Measurements from ENCODE around the gene JAM3. TPM values are rescaled to one million over a fixed set of nuclear protein-coding genes. Genes with fewer than 3 reads are reported as not detected.

Gene JAM3
- polyA plus RNA-seq, 1 donor from 2014 or later: 46.1 TPM

DNA sequence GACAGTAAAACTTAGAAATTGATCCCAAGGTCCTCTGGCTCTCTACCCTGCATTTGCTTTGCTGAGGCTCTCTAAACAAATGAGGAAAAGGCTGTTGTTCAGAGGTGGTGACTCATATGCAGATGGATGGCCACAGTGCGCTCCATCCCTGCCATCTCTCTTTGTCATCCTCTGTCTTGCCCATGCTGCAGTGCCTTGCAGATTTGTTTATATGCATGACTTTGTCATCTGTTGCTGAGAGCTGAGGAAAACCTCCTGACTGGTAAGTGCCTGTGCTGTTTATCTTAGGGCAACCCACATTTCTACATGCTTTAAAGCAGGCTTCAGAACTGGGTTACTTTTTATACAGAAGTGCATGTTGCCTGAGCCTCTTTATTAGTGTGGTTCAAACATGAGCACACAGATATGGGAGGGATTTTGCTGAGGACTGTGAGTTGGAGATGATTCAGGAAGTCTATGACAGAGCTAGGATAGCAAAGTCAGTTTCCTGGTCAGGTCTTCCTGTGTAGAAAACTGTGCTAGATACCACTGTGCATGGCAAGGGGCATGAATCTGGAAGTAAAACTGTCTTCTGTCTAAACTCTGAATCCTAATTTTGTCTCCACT is 57.4 kb downstream of the JAM3 start:
- Histone ChIP-seq H2AFZ (ENCODE audit: low read depth, low read length) (no peak overlapping the region), H3K9me3 (ENCODE audit: low read length) (no peaks in the 10 kb centered on the region), H3K27me3 (ENCODE audit: insufficient read depth, low read depth, low read length) (no peaks in the 10 kb centered on the region), H3F3A (ENCODE audit: insufficient read depth, low read length, poor library complexity, severe bottlenecking) (no peaks in the 10 kb centered on the region), H3K27ac (ENCODE audit: low read length) (no peak overlapping the region), H3K79me2 (replicated peaks; ENCODE audit: insufficient read depth, low read length) (peaks cover 6% of the 10 kb centered on the region), H3K36me3 (ENCODE audit: insufficient read depth, low read length) (no peaks in the 10 kb centered on the region), H3K4me3 (ENCODE audit: low read length) (no peak overlapping the region), H3K4me2 (ENCODE audit: low read length) (no peak overlapping the region), H3K9ac (ENCODE audit: low read length) (no peak overlapping the region), H4K20me1 (ENCODE audit: insufficient read depth) (no peaks in the 10 kb centered on the region), H3K9me2 (ENCODE audit: insufficient read depth, low read length) (no peaks in the 10 kb centered on the region)
- no peak for TF ChIP-seq TAF1 (IDR thresholded peaks at IDR 0.05; ENCODE audit: low read depth)
- no peak for TF ChIP-seq MXI1 (conservative IDR thresholded peaks at IDR 0.05; ENCODE audit: poor library complexity, severe bottlenecking)
- TF ChIP-seq, protein P1, sequence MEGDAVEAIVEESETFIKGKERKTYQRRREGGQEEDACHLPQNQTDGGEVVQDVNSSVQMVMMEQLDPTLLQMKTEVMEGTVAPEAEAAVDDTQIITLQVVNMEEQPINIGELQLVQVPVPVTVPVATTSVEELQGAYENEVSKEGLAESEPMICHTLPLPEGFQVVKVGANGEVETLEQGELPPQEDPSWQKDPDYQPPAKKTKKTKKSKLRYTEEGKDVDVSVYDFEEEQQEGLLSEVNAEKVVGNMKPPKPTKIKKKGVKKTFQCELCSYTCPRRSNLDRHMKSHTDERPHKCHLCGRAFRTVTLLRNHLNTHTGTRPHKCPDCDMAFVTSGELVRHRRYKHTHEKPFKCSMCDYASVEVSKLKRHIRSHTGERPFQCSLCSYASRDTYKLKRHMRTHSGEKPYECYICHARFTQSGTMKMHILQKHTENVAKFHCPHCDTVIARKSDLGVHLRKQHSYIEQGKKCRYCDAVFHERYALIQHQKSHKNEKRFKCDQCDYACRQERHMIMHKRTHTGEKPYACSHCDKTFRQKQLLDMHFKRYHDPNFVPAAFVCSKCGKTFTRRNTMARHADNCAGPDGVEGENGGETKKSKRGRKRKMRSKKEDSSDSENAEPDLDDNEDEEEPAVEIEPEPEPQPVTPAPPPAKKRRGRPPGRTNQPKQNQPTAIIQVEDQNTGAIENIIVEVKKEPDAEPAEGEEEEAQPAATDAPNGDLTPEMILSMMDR (IDR thresholded peaks at IDR 0.05; ENCODE audit: poor library complexity, severe bottlenecking): no peak
- no peak for TF ChIP-seq RAD21 (conservative IDR thresholded peaks at IDR 0.05)
- no peak for TF ChIP-seq EP300 (conservative IDR thresholded peaks at IDR 0.05; ENCODE audit: poor library complexity, severe bottlenecking)
- no peak for TF ChIP-seq POLR2AphosphoS5 (IDR thresholded peaks at IDR 0.05)
- no peak for TF ChIP-seq EZH2 (IDR thresholded peaks at IDR 0.05; ENCODE audit: borderline replicate concordance, insufficient read depth, low read length, poor library complexity, severe bottlenecking)

DNA sequence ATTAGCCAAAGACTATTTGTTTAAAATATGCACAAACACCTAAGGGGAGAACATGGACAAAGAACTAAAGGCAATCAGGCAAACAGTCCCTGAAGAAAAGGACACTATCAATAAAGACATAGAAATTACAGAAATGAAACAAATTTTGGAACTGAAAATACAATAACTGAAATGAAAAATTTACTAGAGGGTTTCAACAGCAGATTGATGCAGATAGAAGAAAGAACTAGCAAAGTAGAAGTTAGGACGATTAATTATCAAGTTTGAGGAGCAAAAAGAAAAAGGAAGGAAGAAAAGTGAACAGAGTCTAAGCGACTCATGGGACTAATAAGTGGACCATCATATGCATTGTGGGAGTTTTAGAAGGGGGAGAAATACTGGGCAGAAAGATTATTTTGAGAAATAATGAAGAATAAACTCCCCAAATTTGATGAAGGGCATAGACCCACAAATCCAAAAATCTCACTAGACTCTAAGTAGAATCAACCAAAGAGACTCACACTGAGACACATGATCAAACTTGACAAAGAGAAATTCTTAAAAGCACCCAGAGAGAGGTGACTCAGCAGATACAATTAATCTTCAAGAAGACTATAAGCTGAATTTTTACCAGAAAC is 62.9 kb downstream of the JAM3 start:
- Histone ChIP-seq H3F3A (ENCODE audit: insufficient read depth, low read length, poor library complexity, severe bottlenecking) (no peaks in the 10 kb centered on the region), H3K27me3 (ENCODE audit: insufficient read depth, low read depth, low read length) (no peaks in the 10 kb centered on the region), H2AFZ (ENCODE audit: low read depth, low read length) (no peak overlapping the region), H3K9me2 (ENCODE audit: insufficient read depth, low read length) (no peaks in the 10 kb centered on the region), H3K27ac (ENCODE audit: low read length) (no peak overlapping the region), H4K20me1 (ENCODE audit: insufficient read depth) (no peaks in the 10 kb centered on the region), H3K9ac (ENCODE audit: low read length) (no peak overlapping the region), H3K4me2 (ENCODE audit: low read length) (no peak overlapping the region), H3K79me2 (replicated peaks; ENCODE audit: insufficient read depth, low read length) (peaks cover 30% of the 10 kb centered on the region), H3K4me3 (ENCODE audit: low read length) (no peak overlapping the region), H3K9me3 (ENCODE audit: low read length) (peaks cover 16% of the 10 kb centered on the region), H3K36me3 (ENCODE audit: insufficient read depth, low read length) (peaks cover 4% of the 10 kb centered on the region)
- TF ChIP-seq EZH2 (IDR thresholded peaks at IDR 0.05; ENCODE audit: borderline replicate concordance, insufficient read depth, low read length, poor library complexity, severe bottlenecking) (no peak), RAD21 (conservative IDR thresholded peaks at IDR 0.05) (no peak), EP300 (conservative IDR thresholded peaks at IDR 0.05; ENCODE audit: poor library complexity, severe bottlenecking) (no peak), SMC3 (conservative IDR thresholded peaks at IDR 0.05; ENCODE audit: poor library complexity) (no peak)
- TF ChIP-seq, protein P2, sequence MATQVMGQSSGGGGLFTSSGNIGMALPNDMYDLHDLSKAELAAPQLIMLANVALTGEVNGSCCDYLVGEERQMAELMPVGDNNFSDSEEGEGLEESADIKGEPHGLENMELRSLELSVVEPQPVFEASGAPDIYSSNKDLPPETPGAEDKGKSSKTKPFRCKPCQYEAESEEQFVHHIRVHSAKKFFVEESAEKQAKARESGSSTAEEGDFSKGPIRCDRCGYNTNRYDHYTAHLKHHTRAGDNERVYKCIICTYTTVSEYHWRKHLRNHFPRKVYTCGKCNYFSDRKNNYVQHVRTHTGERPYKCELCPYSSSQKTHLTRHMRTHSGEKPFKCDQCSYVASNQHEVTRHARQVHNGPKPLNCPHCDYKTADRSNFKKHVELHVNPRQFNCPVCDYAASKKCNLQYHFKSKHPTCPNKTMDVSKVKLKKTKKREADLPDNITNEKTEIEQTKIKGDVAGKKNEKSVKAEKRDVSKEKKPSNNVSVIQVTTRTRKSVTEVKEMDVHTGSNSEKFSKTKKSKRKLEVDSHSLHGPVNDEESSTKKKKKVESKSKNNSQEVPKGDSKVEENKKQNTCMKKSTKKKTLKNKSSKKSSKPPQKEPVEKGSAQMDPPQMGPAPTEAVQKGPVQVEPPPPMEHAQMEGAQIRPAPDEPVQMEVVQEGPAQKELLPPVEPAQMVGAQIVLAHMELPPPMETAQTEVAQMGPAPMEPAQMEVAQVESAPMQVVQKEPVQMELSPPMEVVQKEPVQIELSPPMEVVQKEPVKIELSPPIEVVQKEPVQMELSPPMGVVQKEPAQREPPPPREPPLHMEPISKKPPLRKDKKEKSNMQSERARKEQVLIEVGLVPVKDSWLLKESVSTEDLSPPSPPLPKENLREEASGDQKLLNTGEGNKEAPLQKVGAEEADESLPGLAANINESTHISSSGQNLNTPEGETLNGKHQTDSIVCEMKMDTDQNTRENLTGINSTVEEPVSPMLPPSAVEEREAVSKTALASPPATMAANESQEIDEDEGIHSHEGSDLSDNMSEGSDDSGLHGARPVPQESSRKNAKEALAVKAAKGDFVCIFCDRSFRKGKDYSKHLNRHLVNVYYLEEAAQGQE (IDR thresholded peaks at IDR 0.05; ENCODE audit: borderline replicate concordance): no peak
- TF ChIP-seq, protein P1 (IDR thresholded peaks at IDR 0.05; ENCODE audit: poor library complexity, severe bottlenecking): no peak
